Activated effector memory CD4-positive, alpha-beta T cell treated with anti-CD3 and anti-CD28 coated beads, Interleukin-2, amount 50 U/mL, for 16 hours (primary cell): Measurements from ENCODE around the gene GPR62.

Experiments used
- DNase-seq: peaks from one replicate; pipeline ENCODE4 v3.0.0-alpha.2; 2020

The GPR62 gene

GRCh38 chr3:51994530-51994929, 39.3 kb downstream of the GPR62 start:
- DNase-seq = no peak

- DNase-seq = peak; percentile 96
Observed at GRCh38 chr3:51995346-51996163, 40.4 kb downstream of the GPR62 start, which contains the start of gene RPL29. Gene RPL29 (minus strand): TSS chr3:51995895. CDS start chr3:51995461, 434 bp downstream.

- DNase-seq = no peak
Observed at GRCh38 chr3:51997172-51997571, 42.0 kb downstream of the GPR62 start.

GRCh38 chr3:51997935-51998596, 42.9 kb downstream of the GPR62 start:
- DNase-seq = no peak

GRCh38 chr3:51998774-51999173, 43.6 kb downstream of the GPR62 start:
- DNase-seq = no peak

GRCh38 chr3:51999846-52000245, 44.7 kb downstream of the GPR62 start:
- no peak for DNase-seq

GRCh38 chr3:52001443-52001974, 46.3 kb downstream of the GPR62 start:
- DNase-seq = peak; percentile 93

- DNase-seq = no peak
Observed at GRCh38 chr3:52002748-52003147, 47.6 kb downstream of the GPR62 start.

- no peak for DNase-seq
Observed at GRCh38 chr3:52004163-52004787, 49.1 kb downstream of the GPR62 start.

- DNase-seq = no peak
Observed at GRCh38 chr3:52004906-52005395, 49.8 kb downstream of the GPR62 start.

- no peak for DNase-seq
Observed at GRCh38 chr3:52005571-52005986, 50.4 kb downstream of the GPR62 start.

GRCh38 chr3:52006017-52006819, 51.0 kb downstream of the GPR62 start:
- no peak for DNase-seq

GRCh38 chr3:52006820-52007133, 51.6 kb downstream of the GPR62 start:
- DNase-seq = no peak
